Heart left ventricle (tissue), 16 donors: ENCODE data around the gene SCAND1. TPM values are rescaled to one million over a fixed set of nuclear protein-coding genes. Genes with fewer than 3 reads are reported as not detected.

ENCODE experiments used
- ATAC-seq, 4 donors: fragments of 200-7000 bp; cut with Tn5 transposase; one replicate each; pipeline ENCODE4 v1.9.1; 2020 to 2022; ENCODE audit warnings: moderate library complexity in 4 of 4, mild to moderate bottlenecking in 3 of 4, moderate number of reproducible peaks in 1 of 4
- DNase-seq, 5 donors: peaks; one replicate each; pipeline ENCODE4 v3.0.0-alpha.2; 2020
- H3K27ac ChIP-seq, 12 donors: fragments of 200-600 bp; sonication (generic) in 4 of 12; one replicate each; pipeline versions ENCODE4 v1.5.0 to v1.8.0; 2016 to 2022; ENCODE audit warnings: mild to moderate bottlenecking in 2 of 12
- H3K27me3 ChIP-seq, 9 donors: fragments of 200-600 bp; sonication (generic) in 2 of 9; one replicate each; pipeline versions ENCODE4 v1.5.1 to v1.8.0; 2016 to 2022; ENCODE audit warnings: mild to moderate bottlenecking in 3 of 9
- H3K36me3 ChIP-seq, 9 donors: fragments of 200-600 bp; sonication (generic) in 2 of 9; one replicate each; pipeline versions ENCODE4 v1.5.0 to v1.8.0; 2018 to 2022; ENCODE audit warnings: mild to moderate bottlenecking in 2 of 9
- H3K4me1 ChIP-seq, 12 donors: fragments of 200-600 bp; sonication (generic) in 4 of 12; one replicate each; pipeline versions ENCODE4 v1.5.0 to v1.8.0; 2016 to 2022; ENCODE audit warnings: mild to moderate bottlenecking in 3 of 12
- H3K4me3 ChIP-seq, 12 donors: fragments of 200-600 bp; sonication (generic) in 4 of 12; one replicate each; pipeline versions ENCODE4 v1.5.0 to v1.8.0; 2017 to 2022; ENCODE audit warnings: mild to moderate bottlenecking in 9 of 12, moderate library complexity in 4 of 12
- H3K9me3 ChIP-seq, 12 donors: fragments of 200-600 bp; sonication (generic) in 4 of 12; one replicate each; pipeline versions ENCODE4 v1.5.0 to v1.8.0; 2016 to 2022; ENCODE audit warnings: mild to moderate bottlenecking in 1 of 12
- CTCF ChIP-seq, 12 donors: fragments of 200-600 bp; sonication (generic) in 4 of 12; IDR thresholded peaks; one replicate each; pipeline versions ENCODE4 v1.5.0 to v1.8.0; 2018 to 2022; ENCODE audit warnings: antibody characterized with exemption in 12 of 12, mild to moderate bottlenecking in 5 of 12
- POLR2A ChIP-seq, 2 donors: fragments of 450-650 bp; IDR thresholded peaks; one replicate each; pipeline ENCODE4 v1.6.1; 2017; ENCODE audit warnings: antibody characterized with exemption in 2 of 2, mild to moderate bottlenecking in 2 of 2, moderate library complexity in 2 of 2
- WGBS, 4 donors: extraction: QIAGEN DNeasy Blood & Tissue Kit in 2 of 4; methylation state at CpG; one replicate each; pipeline versions ENCODE4 v1.1.5 to v1.1.7; 2013 to 2018; 5-methylcytosine and 5-hydroxymethylcytosine counted together
- intact Hi-C, 10 donors: fragments of 100-400 bp; cut with DNase I; formaldehyde crosslinking; loops; one replicate each; pipeline versions ENCODE4 v1.11.1 to v1.14.2; 2022
- polyA plus RNA-seq, 2 donors: library from polyadenylated mRNA; stranded (reverse); fragments of 200-250 nt; gene quantifications; one replicate each; pipeline ENCODE4 v1.2.3, GENCODE V29; 2013
- total RNA-seq, 9 donors: library from RNA; depleted of rRNA in 2 of 9; stranded (reverse); fragments of >200 nt in 2 of 9; fragmentation: NEBNext Ultra II Directional in 3 of 9; extraction: Animal tissue kit (Norgen Biotek cat#: 25700) in 3 of 9; gene quantifications; one replicate each; pipeline versions ENCODE4 v1.1.0 to v1.2.4, GENCODE V29; 2016 to 2023
- donor health status: ischemic (EF 13 %, LVEDD 7.1; RV severe dilation, severe dysfunction).
- donor health status: healthy with polysubstance abuse.
- donor health status: DM: no; HTN: yes; CAD: no.
- donor health status: DM: no; HTN: no; CAD: no.
- donor health status: ischemic (EF 25% LVEDD 6.9; RV normal size, moderate dysfunction).
- donor health status: ischemic (EF 25% LVEDD 5.7; RV mildly dilated, moderate dysfunction).
- donor health status: healthy.
- donor health status: DM: yes; HTN: yes; CAD: no.
- donor health status: ischemic (EF 35%, LVEDD 5.7; RV mildly dilated, moderate dysfunction).
- donor health status: nonischemic (EF 11% LVEDD 7.7; RV severe dilation, severe dysfunction).
- donor health status: DM: yes; HTN: yes; CAD: no.
- donor health status: PGD.
- donor health status: ischemic (EF 29% LVEDD 5.4; RV normal size, mild dysfunction).
- donor health status: nonischemic (EF 23%, LVEDD 6.1; RV moderate dilation, normal function).

SCAND1 gene
- total and polyA plus RNA-seq, 11 donors = 30.8 to 133 (median 50.6) TPM

DNA sequence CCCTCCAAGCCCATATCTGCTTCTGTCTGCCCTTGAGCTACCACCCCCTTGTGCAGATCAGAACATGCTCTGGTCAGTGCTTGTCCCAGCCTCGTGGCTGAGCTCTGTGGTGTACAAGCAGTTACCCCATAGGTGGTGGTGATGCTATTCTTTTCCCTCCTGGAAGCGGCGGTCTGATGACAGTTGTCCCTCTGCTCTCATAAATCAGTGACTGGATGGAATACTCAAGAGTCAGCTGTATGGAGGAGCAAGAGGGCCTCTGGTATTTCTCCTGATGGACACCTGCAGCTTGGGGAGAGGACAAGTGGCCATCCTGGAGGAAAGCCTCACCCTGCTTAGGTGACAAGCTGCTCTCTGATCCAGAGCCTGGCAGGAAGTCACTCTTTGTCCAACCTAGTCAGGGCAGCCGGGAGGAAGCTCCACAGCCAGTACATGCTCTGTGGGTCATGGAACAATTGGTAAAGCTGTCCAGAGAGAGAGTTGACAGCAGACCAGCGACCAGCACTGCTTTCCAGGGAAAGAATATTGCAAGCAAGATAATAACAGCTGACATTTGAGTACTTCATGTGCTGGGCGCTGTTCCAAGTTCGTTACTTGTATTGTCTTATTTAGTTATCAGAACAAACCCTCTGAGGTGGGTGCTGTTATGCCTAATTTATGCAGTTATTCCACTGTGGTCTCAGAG lies 47.1 kb downstream of the SCAND1 start:
- H3K9me3 ChIP-seq = no peaks in the 10 kb centered on the region
- no peak overlapping the region for H3K4me3 ChIP-seq
- 40 to 52% (median 51%) methylated on average over 6 to 7 of the region's 7 CpGs for WGBS, 4 donors
- ATAC-seq (peak; percentile 95 to 97 (median 96)), DNase-seq (peak in 4 of 5 donors; percentile 59 to 86 (median 70))
- intact Hi-C loops = no loop called here
- H3K27ac ChIP-seq = peak overlapping the region in 8 of 12 donors; percentile 2 to 68 (median 34)
- H3K4me1 ChIP-seq = peaks cover 0 to 41% (median 14%) of the 10 kb centered on the region in 12 donors
- no peak for TF ChIP-seq CTCF (IDR thresholded peaks at IDR 0.05)
- TF ChIP-seq POLR2A (IDR thresholded peaks at IDR 0.05) = no peak
- peaks cover 0 to 25% (median 6%) of the 10 kb centered on the region in 9 donors for H3K36me3 ChIP-seq
- no peaks in the 10 kb centered on the region for H3K27me3 ChIP-seq

- Histone ChIP-seq H3K4me3 (no peak overlapping the region), H3K36me3 (peaks cover 0 to 16% (median 3%) of the 10 kb centered on the region in 9 donors), H3K4me1 (peaks cover 0 to 46% (median 16%) of the 10 kb centered on the region in 12 donors), H3K27me3 (no peaks in the 10 kb centered on the region), H3K9me3 (no peaks in the 10 kb centered on the region), H3K27ac (no peak overlapping the region)
- DNase-seq = no peak
- WGBS, 4 donors = 94 to 96% (median 96%) methylated on average over 4 of the region's 4 CpGs
- intact Hi-C loops = no loop called here
- TF ChIP-seq POLR2A (IDR thresholded peaks at IDR 0.05) = no peak
- no peak for TF ChIP-seq CTCF (IDR thresholded peaks at IDR 0.05)
- no peak for ATAC-seq
Observed at GRCh38 chr20:35904982-35905663, 49.2 kb downstream of the SCAND1 start.

GRCh38 chr20:35903843-35904242 lies 50.5 kb downstream of the SCAND1 start:
- intact Hi-C loops = no loop called here
- DNase-seq = no peak
- H3K4me1 ChIP-seq = peaks cover 0 to 46% (median 16%) of the 10 kb centered on the region in 12 donors
- H3K4me3 ChIP-seq = no peak overlapping the region
- H3K27me3 ChIP-seq = no peaks in the 10 kb centered on the region
- no peaks in the 10 kb centered on the region for H3K9me3 ChIP-seq
- WGBS, 4 donors = 55 to 66% (median 64%) methylated on average over 3 of the region's 3 CpGs
- no peak for ATAC-seq
- H3K36me3 ChIP-seq = peaks cover 0 to 26% (median 10%) of the 10 kb centered on the region in 9 donors
- no peak overlapping the region for H3K27ac ChIP-seq
- no peak for TF ChIP-seq CTCF (IDR thresholded peaks at IDR 0.05)
- TF ChIP-seq POLR2A (IDR thresholded peaks at IDR 0.05) = no peak

Other genes with a start within 250 kb of the SCAND1 start
- gene RBM39, start 212.2 kb downstream of the SCAND1 start, total RNA-seq = 100 to 1,000 TPM in 7 of 9 donors, 10 to 100 TPM in 2; 72.6 to 147 (median 112) TPM
- 100 to 1,000 TPM in 1 of 2 donors, 10 to 100 TPM in 1; 90.4 to 165 TPM for gene RBM39, start 212.2 kb downstream of the SCAND1 start, polyA plus RNA-seq
- 10 to 100 TPM; 26.4 to 47.0 (median 36.5) TPM for gene PHF20, start 182.5 kb downstream of the SCAND1 start, total RNA-seq
- gene PHF20, start 182.5 kb downstream of the SCAND1 start, polyA plus RNA-seq = 10 to 100 TPM; 25.8 to 48.9 TPM
- gene CNBD2, start 14.1 kb upstream of the SCAND1 start, total RNA-seq = 1 to 10 TPM in 8 of 9 donors, not detected in 1; 1.4 to 5.9 (median 3.6) TPM
- 1 to 10 TPM; 3.0 to 7.7 TPM for gene CNBD2, start 14.1 kb upstream of the SCAND1 start, polyA plus RNA-seq
- 10 to 100 TPM; 10.5 to 29.8 (median 19.0) TPM for gene EPB41L1, start 200.2 kb upstream of the SCAND1 start, total RNA-seq
- 1 to 10 TPM; 7.1 to 8.5 TPM for gene EPB41L1, start 200.2 kb upstream of the SCAND1 start, polyA plus RNA-seq